ENCODE results near the gene KRT13.

KRT13 gene

DNA sequence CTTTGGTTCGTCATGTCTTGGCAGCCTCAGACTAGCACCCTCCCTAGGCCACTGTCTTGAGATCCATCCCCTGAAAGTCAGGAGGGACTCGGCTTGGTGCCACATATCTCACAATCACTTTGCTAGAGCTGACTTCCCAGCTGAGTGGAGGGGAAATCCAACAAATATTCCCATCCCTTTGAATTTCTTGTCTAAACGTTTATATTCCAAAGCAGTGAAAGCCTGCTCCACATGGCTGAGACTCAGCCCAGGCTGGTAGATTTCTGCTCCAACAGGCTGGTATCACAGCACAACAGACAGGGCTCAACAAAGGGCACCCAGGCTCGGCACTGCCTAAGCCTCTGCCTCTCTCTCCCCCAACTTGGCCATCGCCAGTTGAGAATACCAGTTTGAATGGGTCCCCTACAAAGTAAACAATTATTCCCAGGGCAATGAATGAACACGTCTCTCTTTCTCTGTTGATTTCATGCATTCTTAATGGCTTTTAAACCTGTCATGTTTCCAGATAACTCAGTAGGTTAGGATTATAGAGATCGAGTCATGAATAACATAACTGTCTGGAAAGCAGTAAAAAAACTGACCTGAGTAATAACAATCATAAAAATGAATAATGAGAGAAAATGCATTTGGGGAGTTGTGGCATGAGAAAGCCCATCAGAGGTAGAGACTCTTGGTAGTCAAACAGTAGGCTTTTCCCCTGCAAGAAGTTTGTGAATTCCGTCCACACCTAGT lies 1.0 kb downstream of the KRT13 start:
- TF ChIP-seq, protein P1, sequence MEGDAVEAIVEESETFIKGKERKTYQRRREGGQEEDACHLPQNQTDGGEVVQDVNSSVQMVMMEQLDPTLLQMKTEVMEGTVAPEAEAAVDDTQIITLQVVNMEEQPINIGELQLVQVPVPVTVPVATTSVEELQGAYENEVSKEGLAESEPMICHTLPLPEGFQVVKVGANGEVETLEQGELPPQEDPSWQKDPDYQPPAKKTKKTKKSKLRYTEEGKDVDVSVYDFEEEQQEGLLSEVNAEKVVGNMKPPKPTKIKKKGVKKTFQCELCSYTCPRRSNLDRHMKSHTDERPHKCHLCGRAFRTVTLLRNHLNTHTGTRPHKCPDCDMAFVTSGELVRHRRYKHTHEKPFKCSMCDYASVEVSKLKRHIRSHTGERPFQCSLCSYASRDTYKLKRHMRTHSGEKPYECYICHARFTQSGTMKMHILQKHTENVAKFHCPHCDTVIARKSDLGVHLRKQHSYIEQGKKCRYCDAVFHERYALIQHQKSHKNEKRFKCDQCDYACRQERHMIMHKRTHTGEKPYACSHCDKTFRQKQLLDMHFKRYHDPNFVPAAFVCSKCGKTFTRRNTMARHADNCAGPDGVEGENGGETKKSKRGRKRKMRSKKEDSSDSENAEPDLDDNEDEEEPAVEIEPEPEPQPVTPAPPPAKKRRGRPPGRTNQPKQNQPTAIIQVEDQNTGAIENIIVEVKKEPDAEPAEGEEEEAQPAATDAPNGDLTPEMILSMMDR (IDR thresholded peaks at IDR 0.05; ENCODE audit: control insufficient read depth, extremely low read depth, insufficient read depth): no peak
- no peak overlapping the region for H3K4me3 ChIP-seq (ENCODE audit: low read depth, low read length)
- DNase-seq (ENCODE audit: low read depth): no peak

DNA sequence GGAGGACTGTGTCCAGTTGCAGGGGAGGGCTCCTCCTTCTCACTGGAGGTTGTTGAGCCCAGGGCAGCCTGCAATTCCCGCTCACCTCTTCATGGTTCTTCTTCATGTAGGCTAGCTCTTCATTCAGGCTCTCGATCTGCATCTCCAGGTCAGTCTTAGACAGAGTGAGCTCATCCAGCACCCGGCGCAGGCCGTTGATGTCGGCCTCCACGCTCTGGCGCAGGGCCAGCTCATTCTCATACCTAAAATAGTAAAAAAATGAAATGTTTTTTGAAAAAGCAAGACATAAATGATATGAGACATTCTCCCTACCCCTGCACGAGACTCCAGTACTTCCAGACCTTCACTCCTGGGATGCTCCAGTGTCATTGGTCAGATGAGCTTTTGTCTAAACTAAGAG lies 2.2 kb downstream of the KRT13 start:
- DNase-seq (ENCODE audit: low read depth): no peak
- TF ChIP-seq, protein P1 (IDR thresholded peaks at IDR 0.05; ENCODE audit: control insufficient read depth, extremely low read depth, insufficient read depth): no peak
- H3K4me3 ChIP-seq (ENCODE audit: low read depth, low read length): no peak overlapping the region

DNA sequence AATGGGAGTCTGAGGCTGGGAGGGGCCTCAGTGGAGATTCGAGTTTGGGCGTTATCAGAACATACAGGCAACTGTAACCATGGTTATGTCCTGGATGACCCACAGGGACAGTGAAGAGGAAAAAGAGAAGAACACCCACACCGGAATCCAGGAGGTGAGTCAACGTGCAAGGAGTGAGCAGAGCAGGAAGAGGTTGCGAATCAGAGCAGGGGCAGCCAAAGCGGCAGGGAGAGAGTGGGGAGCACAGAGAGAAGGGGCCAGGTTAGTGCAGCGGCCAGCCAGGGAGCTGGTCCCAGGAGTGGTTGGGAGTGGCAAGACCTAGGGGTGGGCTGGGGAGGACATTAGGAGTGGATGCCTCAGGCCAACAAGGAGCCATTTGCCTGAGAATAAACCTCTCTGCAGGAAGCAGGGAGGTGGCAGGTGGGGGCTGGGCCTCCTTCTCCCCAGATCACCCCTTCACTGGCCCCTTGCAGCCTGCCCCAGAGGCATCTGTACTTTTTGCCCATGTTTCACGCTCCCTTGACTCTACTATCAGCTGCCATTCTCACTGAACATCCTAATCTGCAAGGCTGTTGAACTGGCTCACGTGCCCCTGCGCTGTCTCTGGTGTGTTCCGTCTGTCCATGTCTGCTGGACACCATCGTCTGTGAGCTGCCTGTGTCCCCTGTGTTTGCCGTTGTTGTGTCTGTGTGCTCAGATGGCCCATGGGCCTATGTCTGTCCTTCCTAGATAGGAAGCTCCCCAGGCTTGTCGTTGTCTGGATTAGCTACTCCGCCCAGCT lies 5.1 kb downstream of the KRT13 start:
- no peak overlapping the region for H3K4me3 ChIP-seq (ENCODE audit: low read depth, low read length)
- no peak for DNase-seq (ENCODE audit: low read depth)
- TF ChIP-seq, protein P1 (IDR thresholded peaks at IDR 0.05; ENCODE audit: control insufficient read depth, extremely low read depth, insufficient read depth): no peak

DNA sequence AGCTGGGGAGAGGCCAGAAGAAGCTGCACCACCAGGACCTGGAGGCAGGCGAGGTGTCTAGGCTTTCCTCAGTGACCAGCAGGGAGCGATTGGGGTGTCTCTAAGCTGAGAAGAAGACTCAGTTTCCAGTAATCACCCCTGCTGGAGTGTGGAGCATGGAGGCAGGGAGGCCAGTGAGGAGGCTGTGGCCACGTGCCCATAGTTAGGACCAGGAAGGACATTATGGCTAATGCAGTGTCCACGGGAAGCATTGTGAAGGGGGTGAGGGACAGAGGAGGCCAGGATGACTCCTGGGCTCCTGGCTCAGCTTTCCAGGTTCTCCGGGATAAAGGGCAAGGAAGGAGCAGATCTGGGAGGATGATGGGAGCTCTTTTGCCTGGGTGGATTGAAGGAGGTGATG lies 5.7 kb downstream of the KRT13 start:
- no peak for DNase-seq (ENCODE audit: low read depth)
- TF ChIP-seq, protein P1 (IDR thresholded peaks at IDR 0.05; ENCODE audit: control insufficient read depth, extremely low read depth, insufficient read depth): no peak
- H3K4me3 ChIP-seq (ENCODE audit: low read depth, low read length): no peak overlapping the region

DNA sequence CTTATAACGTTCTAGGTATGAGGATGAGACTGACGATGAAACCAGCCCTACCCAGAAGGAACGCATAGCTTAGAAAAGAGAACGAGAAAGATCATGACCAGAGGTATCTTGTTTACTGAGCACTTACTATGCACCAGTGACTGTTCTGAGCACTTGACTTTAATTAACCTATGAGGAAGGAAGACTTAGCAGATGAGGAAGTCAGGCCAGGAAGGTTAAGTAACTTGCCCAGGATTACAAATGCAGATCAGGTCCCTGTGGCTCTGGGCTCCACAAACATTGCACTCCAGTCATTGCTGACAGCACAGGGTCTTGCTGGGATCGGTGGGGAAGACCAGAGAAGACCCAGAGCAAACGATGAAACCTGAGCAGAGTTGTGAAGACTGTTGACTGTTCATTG lies 7.1 kb downstream of the KRT13 start:
- no peak for DNase-seq (ENCODE audit: low read depth)
- H3K4me3 ChIP-seq (ENCODE audit: low read depth, low read length): no peak overlapping the region
- TF ChIP-seq, protein P1 (IDR thresholded peaks at IDR 0.05; ENCODE audit: control insufficient read depth, extremely low read depth, insufficient read depth): no peak

DNA sequence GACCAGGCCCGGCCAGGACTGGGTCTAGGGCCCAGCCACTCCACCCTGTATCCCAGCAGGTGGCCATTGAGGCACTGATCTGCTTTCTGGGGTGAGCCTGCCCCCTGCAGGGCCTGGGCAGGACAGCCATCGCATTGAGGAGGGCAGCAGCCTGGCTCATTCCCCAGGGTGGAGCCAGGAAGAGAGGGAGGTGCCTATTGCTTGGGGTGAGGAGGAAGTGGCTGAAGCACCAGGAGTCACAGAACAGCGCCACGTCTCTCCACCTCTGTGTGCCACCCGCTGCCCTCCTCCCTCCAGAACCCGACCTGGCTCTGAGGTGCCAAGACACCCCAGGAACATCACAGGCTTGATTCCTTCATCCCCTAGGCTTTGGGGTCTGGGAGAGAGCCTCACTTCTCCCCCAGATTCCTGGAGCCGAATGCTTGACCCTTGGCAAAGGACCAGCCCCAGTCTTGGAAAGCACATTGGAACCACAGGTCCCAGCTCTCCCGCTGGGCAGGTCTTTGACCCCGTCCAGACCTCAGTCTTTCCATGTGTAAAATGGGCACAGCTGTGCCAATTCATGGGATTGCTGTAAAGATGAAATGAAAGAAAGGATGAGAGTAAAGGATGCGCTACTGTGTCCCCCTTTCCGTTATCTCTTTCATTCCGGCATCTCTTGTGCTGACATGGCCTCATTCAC lies 8.5 kb downstream of the KRT13 start:
- no peak overlapping the region for H3K4me3 ChIP-seq (ENCODE audit: low read depth, low read length)
- TF ChIP-seq, protein P1 (IDR thresholded peaks at IDR 0.05; ENCODE audit: control insufficient read depth, extremely low read depth, insufficient read depth): peak; percentile 62
- peak; percentile 38 for DNase-seq (ENCODE audit: low read depth)
